ENCODE data around the gene C5orf46.
"Not testable (repeated sequence)": the region's sequence is repeated elsewhere in the genome, so short reads cannot be mapped to it uniquely, and the experiment has no call there.

The C5orf46 gene

DNA sequence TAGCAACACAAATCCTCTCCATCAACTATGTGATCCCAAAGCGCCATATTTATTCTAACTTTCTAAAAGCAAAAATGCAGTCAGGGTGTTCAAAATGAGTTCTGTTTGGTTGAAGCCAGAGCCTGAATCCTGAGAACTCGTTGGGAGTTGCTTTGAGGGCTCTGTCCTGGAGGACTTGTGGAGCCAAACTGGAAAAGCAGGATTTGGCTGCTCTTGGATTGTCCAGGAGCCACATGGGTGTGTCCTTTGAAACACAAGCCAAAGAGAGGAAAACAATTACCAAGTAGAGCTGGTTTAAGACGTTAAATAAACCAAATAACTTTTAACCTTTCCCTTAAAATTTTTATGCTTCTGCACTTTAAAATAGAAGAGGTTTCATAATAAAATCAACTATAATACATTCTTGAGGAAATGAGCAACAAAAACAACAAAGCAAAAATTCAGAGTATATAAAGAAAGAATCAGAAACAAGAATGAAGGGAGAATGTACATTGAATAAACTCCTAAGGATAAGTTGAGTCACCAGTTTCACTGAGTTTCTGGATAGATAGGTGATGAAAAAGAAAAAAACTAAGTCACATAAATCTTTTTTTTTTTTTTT lies 13.5 kb downstream of the C5orf46 start:
- DNase-seq: no peak

DNA sequence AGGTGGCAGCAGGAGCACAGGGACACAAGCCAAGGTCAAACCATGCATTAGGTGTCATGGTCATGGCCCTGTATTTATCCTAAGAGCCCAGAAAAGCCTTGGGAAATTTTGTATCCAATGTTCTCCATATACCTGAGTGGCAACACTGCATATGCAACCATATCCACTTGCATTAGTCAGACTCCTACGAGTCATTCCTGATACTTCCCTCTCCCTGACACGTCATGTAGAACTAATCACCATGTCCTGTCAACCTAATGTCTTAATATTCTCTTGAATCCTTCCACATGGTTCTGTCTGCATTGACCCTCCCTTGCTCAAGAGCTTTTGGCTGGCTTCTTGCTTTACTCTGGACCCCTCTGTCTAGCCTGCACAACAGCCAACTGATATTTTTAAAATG lies 18.4 kb downstream of the C5orf46 start:
- no peak for DNase-seq

DNA sequence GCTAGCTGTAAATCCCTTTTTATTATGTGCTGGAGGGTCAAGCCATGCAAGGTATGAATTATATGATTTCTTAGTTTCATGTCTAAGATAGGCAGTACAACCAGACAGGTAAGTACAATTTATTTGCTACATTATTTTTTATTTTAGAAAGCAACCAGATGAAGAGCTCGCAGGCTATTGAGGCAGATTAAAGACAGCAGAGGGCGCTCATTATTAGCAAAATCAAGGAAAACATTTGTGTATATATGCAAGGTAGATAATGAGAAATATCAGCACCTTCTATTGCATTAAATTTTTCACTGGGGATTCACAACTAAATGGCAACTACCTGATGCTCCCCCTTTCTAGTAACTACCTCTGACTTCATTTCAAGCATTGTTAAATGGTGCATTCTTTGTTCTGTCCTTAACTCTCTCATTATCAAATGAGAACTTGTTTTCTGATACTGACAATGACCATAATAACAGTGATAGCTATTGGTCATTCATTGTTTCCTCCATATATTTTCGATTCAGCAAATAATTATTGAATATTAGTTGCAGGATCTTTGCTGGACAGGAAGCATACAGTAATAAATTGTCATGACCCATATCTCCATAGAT lies 19.2 kb downstream of the C5orf46 start:
- no peak for DNase-seq

DNA sequence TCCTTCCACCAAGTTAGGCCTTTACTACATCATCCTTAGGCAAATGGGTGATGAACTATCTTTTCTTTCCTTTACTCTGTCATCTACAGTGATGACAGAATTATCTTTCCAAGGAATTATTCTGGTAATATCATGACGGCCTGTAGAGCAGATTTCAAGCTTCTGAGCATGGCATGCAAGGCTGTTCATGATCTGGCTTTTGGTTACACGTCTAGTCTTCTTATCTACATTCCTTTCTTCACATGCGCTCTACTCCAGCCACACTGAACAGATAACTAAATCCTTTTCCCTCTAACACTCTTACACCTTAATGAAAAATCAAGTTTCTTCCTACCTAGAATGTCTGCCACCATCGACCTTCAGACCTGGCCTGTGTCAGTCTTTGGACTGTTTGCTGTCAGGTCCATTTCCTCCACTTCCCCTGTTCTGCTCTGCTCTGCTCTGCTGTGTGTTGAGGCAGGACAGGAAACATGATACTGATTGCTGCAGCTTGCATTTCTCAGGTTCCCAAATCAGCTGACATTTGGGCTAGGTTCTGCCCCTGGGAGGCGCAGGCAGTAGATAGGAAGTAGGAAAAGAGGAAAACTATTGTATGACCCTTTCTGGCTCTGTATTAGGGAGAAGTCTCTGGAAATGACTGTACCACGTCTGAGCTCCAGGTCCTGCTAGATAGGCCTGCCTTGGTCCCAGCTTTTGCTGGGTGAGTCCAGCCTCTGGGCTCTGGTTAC lies 23.6 kb downstream of the C5orf46 start:
- no peak for DNase-seq

DNA sequence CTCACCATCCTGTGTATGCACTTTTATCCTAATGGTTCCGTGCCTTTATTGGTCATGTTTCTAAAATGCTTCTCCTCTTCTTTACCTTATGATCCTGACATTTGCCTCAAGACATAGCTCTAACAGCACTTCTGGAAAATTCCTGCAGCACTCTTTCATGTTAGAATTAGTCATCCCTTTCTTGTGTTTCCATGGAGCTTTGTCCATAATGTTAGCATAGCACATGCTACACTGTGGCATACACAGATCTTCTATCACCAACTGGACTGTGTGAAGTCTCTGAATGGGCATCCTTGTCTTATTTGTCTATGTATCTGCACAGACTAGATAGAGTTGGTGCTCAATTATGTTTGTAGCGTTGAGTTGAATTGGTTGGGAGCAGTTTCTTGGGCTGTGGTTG lies 25.9 kb downstream of the C5orf46 start:
- DNase-seq: no peak

DNA sequence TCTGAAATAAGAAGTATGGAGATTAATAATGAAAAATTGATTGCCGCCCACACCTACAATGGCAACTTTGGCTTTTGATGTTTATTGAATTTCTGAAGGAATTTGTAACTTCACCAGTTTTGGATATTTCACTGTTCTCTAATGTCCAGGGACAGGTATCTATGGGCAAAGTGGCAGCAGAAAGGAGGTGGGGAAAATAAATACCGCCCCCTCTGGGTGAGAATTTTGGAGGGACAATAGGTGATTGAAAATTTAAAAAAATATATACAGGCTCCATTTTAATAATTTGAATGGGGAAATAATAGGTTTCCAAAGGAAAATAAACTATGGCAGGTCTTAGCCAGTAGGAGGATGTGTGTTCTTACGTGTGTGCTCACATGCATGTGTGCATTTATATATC lies 26.6 kb downstream of the C5orf46 start:
- DNase-seq: no peak

DNA sequence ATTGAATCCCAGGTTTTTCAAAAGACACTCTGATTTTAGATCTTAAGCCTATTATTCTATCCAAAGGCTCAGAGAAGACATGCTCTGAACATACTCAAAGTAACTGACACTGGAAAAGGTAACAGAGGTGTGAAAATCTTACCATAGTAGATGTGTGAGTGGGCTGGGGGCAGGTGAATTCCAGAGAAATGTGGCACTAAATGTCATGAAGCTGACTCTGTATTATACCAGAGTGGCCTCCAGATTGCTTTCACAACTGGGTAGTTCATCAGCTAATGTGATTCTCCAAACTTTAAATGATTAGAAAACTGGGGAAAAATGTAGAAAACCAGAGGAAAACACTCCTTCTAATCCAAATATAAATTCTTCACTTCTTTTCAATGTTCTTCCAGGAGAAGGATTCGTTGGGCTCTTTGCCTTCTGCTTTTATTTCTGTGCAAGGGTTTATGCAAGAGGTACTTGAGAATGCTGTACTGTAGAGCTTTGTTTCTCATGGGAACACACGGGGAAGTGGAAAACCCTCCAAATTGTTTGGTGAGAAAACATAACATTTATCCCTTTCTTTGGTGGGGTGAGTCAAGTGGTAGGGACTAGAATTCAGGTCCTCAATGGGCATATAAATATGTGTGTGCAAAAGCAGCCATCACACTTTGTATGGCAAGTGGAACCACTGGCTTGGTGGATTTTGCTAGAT lies 28.1 kb downstream of the C5orf46 start, which contains the start of gene SCGB3A2:
TSS of gene SCGB3A2 (plus strand) at position 646 of the 694 bp plus-strand sequence. CDS start 93 bp downstream, outside the sequence.
- DNase-seq: no peak

DNA sequence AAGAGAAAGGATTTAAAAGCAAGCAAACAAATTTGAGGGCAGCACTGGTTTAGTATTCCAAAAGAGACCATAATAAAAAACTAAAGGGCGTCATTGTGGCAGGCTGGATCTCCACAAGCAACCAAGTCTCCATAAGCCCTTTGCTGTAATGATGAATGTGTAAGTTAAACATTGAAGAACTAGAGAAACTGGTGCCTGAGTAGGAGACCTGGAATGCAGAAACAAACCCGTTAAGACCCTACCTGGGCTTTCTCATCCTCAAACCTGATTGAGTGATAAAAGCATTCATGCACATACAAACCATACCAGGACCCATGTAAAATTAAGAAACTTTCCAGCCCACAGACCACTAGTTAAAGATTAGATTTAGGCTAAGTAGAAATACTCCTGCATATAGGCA lies 29.7 kb downstream of the C5orf46 start:
- DNase-seq: no peak

DNA sequence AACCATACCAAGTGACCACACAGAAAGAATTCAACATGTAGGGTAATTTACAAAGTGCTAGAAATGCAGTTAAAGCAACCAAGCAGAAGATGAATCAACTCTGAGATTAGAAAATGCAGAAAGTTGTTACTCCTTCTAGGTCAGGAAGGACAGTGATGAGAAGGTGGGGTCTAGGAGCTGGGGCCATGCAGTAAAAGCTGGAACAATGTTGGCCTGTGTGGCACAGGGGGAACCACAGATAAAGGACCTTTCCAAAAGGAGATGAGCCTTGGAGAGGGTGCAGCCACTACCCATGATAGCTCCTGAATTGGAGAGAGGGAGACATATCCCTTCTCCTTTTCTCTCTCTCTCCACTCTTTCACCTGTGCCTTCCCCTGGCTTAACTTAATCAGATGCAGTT lies 30.2 kb downstream of the C5orf46 start:
- DNase-seq: no peak

DNA sequence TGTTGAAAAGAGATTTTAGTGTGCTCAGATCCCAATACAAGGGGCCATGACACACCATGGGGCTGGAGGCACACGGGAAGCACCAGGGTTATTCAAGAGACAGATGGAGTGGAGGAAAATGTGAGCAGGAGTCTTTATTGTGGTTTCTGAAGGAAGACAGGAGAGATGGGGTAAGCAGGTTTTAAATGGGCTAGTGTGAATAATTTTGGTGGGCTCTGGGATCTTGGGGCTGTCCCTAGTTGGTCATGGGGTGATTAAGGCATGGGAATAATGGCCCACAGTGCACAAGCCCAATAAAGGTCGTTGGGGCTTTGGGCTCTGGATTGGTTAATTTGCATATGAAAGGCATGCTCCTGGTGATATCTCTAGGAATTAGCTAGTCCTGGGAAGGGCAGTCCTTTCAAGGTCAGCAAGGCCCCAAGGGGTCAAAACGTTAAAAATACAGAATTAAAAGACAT lies 31.4 kb downstream of the C5orf46 start:
- DNase-seq: no peak

DNA sequence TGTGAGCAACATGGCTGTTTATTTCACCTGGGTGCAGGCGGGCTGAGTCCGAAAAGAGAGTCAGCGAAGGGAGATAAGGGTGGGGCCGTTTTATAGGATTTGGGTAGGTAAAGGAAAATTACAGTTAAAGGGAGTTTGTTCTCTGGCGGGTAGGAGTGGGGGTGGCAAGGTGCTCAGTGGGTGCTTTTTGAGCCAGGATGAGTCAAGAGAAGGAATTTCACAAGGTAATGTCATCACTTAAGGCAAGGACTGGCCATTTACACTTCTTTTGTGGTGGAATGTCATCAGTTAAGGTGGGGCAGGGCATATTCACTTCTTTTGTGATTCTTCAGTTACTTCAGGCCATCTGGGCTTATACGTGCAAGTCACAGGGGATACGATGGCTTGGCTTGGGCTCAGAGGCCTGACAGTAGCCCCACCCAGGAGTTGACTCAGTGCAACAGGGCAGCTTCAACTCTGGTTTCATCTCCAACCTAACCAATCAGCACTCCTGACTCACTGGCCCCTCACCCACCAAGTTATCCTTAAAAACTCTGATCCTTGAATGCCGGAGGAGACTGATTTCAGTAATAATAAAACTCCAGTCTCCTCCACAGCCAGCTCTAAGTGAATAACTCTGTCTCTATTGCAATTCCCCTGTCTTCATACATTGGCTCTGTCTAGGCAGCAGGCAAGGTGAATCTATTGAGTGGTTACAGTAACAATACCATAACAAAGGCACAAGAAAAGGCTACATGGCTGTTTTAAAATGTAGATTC lies 32.0 kb downstream of the C5orf46 start:
- DNase-seq: not testable (repeated sequence)

DNA sequence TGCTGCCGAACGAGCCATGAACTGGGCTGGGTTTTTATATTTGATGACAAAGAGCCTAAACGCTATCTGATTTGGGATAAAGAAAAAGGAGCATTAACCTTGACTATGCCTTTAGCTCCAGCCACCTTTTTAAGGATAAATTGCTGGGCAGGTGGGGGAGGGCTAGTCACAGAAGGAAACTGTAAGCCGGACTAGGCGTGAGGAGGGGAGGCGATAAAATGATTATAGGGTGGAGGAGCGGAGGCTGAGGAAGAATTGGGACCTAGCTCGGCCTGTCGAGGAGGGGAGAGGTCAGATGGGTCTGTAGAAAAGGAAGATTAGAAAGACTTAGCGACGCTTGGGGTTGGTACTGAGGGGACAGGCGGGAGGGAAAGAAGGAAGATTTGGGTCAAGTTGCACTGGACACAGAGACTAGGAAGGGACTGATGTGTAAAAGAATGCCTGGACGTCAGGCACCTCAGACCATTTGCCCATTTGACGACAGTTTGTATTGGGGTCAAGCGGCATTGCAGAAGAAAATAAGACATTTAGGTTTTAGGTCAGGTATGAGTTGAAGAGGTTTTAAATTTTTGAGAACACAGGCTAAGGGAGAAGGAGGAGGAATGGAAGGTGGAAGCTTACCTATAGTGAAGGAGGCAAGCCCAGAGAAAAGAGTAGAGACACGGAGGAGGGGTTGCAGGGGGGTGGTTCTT lies 33.4 kb downstream of the C5orf46 start:
- not testable (repeated sequence) for DNase-seq

DNA sequence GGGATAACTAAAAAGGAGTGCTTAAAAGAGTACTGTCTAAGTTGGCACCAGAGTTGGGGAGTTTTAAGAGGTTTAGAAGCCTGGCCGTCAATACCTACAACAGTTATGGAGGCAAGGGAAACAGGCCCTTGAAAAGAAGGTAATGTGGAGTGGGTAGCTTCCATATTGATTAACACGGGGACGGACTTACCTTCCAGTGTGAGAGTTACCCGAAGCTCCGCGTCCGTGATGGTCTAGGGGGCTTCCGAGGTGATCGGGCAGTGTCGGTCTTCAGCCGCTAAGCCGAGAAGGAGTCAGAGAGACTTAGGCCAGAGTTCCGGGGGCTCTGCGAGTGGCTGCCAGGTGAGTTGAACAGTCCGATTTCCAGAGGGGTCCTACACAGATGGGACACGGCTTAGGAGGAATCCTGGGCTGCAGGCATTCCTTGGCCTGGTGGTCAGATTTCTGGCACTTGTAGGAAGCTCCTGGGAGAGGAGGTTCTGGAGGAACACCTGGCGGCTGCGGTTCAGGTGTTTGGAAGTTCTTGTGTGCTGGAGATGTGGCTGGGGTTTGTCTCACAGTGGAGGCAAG lies 34.3 kb downstream of the C5orf46 start:
- DNase-seq: not testable (repeated sequence)

DNA sequence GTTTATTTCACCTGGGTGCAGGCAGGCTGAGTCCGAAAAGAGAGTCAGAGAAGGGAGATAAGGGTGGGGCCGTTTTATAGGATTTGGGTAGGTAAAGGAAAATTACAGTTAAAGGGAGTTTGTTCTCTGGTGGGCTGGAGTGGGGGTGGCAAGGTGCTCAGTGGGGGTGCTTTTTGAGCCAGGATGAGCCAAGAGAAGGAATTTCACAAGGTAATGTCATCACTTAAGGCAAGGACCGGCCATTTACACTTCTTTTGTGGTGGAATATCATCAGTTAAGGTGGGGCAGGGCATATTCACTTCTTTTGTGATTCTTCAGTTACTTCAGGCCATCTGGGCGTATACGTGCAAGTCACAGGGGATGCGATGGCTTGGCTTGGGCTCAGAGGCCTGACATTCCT lies 36.4 kb downstream of the C5orf46 start:
- not testable (repeated sequence) for DNase-seq

DNA sequence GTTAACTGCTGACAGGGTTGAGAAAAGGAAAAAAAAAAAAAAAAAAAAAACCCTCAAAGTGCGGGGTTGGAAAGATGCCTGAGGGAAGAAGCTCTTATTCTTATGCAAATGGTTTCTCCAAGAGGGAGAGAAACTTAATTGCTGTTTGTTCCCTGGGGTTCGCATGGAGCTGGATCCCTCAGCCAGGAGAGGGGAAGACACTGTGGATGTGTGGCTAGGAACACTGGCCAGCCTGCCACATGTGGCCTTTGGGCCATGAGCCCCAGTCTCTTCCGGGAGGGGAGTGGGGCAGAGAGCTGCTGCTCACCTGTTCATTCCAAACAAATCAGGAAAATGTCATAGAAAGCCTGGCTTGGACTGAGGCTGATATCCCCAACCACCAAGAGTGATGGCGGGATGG lies 37.2 kb downstream of the C5orf46 start:
- no peak for DNase-seq

DNA sequence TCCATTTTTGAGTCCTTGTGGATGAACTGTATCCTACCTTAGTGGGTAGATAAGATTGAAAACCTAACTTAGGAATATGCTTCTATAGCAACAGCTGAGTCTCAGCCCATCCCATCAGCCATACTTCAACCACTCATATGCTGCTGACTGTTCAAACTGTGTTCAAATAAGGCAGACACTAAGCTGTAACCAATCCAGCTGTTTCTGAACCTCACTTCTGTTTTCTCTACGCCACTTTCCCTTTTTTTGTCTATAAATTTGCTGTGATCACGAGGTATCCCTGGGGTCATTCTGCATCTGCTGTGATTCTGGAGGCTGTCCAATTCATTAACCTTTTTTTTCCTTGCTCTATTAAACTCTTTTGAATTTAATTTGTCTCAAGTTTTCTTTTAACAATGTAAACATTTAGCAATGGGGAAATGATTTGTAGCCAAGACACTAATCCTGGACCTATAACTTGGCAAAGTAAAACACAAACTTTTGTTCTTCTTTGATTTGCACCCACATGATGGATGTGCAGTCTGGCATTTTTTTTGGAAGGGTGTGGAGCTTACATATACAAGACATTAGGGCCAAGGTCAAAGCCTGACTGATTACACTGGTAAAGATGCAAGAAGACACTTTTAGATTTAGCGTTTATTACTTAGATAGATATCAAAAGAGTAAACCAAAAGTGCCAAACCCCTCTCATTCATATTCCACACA lies 42.7 kb downstream of the C5orf46 start:
- no peak for DNase-seq

DNA sequence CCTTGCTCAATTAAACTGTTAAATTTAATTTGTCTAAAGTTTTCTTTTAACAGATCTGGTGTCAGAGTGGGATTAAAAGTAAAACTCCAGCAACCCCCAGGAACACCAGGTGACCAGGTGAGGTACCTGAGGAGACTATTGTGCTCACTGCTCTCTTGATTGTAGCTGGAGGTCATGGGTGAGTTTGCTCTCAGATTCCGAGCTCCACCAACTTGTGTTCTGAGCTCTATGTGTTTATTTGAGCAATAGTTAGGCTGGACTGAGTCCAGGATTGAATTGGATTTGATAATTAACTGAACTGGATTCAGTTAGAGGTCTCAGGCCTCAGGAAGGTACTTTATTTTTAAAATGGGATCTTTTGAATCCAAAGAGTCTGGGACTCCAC lies 45.7 kb downstream of the C5orf46 start:
- no peak for DNase-seq

DNA sequence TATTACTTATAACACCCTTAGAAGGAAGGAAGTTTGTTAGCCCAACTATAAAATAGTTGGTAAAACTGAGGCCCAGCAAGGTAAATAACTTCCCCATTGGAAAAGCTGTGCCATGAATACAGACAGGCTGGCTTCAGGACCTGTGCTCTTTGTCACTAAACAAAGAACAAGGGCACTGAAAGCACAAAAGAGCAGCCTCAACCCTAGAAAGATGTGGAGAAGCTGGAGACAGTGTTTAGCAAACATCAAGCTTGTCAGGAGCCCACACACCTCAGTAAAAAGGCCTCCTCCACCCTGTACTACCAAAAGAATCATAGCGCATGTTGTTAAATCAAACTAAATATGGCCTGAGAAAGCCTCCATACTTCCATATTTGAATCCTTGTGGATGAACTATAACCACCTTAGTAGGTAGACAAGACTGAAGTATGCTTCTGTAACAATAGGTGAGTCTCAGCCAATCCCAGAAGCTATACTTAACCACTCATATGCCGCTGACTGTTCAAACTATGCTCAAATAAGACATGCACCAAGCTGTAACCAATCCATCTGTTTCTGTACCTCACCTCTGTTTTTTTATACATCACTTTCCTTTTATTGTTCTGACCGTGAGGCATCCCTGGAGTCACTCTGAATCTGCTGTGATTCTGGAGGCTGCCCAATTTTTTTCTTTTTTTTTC lies 46.2 kb downstream of the C5orf46 start:
- DNase-seq: no peak

DNA sequence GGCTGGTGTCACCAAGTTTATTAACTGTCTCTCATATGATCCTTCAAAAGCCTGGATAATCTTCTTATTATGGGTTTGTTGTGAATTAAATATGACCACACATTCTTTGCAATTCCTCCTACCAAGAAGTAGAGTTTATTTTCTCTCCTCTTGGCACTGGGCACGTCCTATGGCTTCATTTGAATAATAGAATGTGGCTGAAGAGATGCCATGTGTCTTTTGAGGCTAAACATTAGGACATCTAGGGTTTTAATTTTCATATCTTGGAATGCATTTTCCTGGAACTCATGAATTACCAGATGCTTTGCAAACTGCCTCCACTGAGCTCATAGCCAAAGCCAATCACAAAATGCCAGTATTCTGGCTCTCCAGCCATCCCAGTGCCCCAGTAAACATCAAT lies 47.8 kb downstream of the C5orf46 start:
- no peak for DNase-seq

DNA sequence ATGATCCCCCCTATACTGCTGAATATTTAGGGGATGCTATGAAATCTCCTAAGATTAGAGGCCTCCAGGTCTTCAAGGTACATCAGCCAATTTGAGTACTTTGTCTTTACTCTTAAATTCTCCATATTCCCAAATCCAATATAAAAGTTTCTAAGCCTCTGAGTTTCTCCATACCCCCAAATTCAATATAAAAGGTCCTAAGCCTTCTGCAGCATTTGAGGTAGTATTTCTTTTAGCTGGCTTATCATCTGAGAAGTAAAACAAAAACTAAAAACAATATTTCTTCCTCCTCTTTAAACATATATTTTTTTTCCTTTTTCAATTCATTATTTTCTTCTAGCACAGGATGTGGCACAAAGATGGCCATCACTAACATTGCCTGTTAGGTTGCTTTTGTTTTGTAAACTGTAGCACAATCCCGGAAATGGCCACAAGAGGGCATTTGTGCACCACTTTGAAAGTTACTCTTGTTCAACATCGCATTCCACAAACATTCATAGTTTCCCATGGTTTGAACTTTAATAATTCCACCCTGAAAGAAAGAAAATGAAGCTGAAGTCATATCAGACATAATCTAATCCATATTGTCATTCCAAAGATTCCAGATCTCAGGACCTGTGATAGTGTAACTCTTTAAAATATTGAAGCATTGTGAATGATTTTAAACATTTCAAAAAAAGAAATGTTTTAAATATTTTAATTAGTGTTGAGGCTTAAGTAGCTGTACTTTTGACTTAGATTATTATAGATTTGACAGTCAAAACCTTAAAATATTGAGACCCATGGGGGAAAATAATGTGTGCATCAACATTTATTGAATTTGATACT lies 48.8 kb downstream of the C5orf46 start:
- peak; percentile 4 for DNase-seq
